MM.1S (cell line): ENCODE data around the gene RMI2.

Experiments used
- DNase-seq: peaks from one replicate; pipeline ENCODE4 v3.0.0-alpha.2; 2015
- H2AFZ ChIP-seq: fragments of 300-600 bp; sonication (generic); 2 replicates; pipeline ENCODE4 v1.6.0; 2016; ENCODE audit warnings: antibody characterized with exemption, low read length
- H3F3A ChIP-seq: fragments of 300-600 bp; sonication (generic); 2 replicates; pipeline ENCODE4 v1.6.1; 2016; ENCODE audit warnings: mild to moderate bottlenecking, antibody characterized with exemption, low read length, moderate library complexity, mixed read lengths; ENCODE audit not compliant: insufficient read depth
- H3K27ac ChIP-seq: fragments of 300-600 bp; sonication (generic); 2 replicates; pipeline ENCODE4 v1.5.1; 2016; ENCODE audit warnings: mild to moderate bottlenecking, low read length
- H3K27me3 ChIP-seq: fragments of 300-600 bp; sonication (generic); replicated peaks from 2 replicates; pipeline ENCODE4 v1.6.0; 2016; ENCODE audit warnings: low read length; ENCODE audit not compliant: insufficient read depth
- H3K36me3 ChIP-seq: fragments of 300-600 bp; sonication (generic); replicated peaks from 2 replicates; pipeline ENCODE4 v1.6.1; 2016; ENCODE audit warnings: mild to moderate bottlenecking, low read length, mixed read lengths; ENCODE audit not compliant: insufficient read depth
- H3K4me1 ChIP-seq: fragments of 300-600 bp; sonication (generic); 2 replicates; pipeline ENCODE4 v1.6.1; 2016; ENCODE audit warnings: low read length, mixed read lengths
- H3K4me2 ChIP-seq: fragments of 300-600 bp; sonication (generic); 2 replicates; pipeline ENCODE4 v1.6.0; 2016; ENCODE audit warnings: low read depth, low read length
- H3K4me3 ChIP-seq: fragments of 300-600 bp; sonication (generic); 2 replicates; pipeline ENCODE4 v1.5.1; 2016; ENCODE audit warnings: low read length, mixed read lengths
- H3K79me2 ChIP-seq: fragments of 300-600 bp; sonication (generic); 2 replicates; pipeline ENCODE4 v1.6.1; 2016; ENCODE audit warnings: mixed run types, low read length, mixed read lengths
- H3K9ac ChIP-seq: fragments of 300-600 bp; sonication (generic); 2 replicates; pipeline ENCODE4 v1.6.1; 2016; ENCODE audit warnings: low read length, mixed read lengths
- H3K9me2 ChIP-seq: fragments of 300-600 bp; sonication (generic); replicated peaks from 2 replicates; pipeline ENCODE4 v1.6.1; 2016; ENCODE audit warnings: mild to moderate bottlenecking, low read length, mixed read lengths; ENCODE audit not compliant: insufficient read depth
- H3K9me3 ChIP-seq: fragments of 300-600 bp; sonication (generic); replicated peaks from 2 replicates; pipeline ENCODE4 v1.6.1; 2016; ENCODE audit warnings: mild to moderate bottlenecking, low read length, mixed read lengths; ENCODE audit not compliant: insufficient read depth
- H4K20me1 ChIP-seq: fragments of 300-600 bp; sonication (generic); 2 replicates; pipeline ENCODE4 v1.6.1; 2016; ENCODE audit warnings: mild to moderate bottlenecking, low read length, moderate library complexity, mixed read lengths; ENCODE audit not compliant: insufficient read depth
- EZH2 ChIP-seq: fragments of 300-600 bp; sonication (generic); optimal IDR thresholded peaks from 2 replicates; pipeline ENCODE3; 2017; ENCODE audit warnings: low read depth, mild to moderate bottlenecking, antibody characterized with exemption, low read length, mixed read lengths
- EZH2phosphoT487 ChIP-seq: fragments of 300-600 bp; sonication (generic); IDR thresholded peaks from 2 replicates; pipeline ENCODE4 v1.6.1; 2018; ENCODE audit warnings: antibody characterized with exemption, low read length
- TF ChIP-seq, protein P1 (sequence below): fragments of 300-600 bp; sonication (generic); IDR thresholded peaks from 2 replicates; pipeline ENCODE4 v1.5.1; 2016; ENCODE audit warnings: antibody characterized with exemption, low read length, mixed read lengths

The RMI2 gene

DNA sequence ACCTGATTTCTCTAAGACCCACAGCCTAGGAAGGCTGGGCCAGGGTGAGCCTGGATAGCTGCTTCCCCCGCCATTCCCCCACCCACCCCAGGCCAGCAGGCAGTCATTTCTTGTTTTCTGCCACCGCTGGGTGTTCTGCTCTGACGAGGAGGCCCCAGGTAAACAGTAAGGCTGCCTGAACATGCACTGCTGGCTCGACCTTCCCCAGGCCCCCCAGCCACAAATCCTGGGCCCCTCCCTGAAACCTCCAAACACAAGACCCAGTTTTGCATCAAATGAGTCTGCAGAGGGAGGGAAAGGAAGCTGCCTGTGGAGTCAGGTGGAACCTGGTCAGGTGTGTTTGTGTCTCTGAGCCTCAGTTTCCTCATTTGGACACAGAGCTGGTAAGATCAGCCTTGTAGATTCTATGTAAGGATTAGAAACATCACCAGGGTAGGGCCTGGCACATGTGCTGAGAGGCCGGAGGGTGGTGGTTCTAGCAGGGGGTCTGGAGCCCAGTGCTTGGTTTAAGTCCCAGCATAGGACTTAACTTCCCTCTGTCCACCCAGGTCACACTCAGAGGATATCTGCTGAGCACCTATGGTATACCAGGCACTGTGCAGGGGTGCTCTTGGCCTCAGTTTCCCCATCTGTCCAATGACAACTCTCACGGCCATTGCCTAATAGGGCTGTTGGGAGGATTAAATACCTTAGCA, 45.2 kb upstream of the RMI2 start:
- no peaks in the 10 kb centered on the region for H3K9me3 ChIP-seq
- no peaks in the 10 kb centered on the region for H3K9me2 ChIP-seq
- no peak for TF ChIP-seq EZH2
- no peak for TF ChIP-seq EZH2phosphoT487
- TF ChIP-seq, protein P1, sequence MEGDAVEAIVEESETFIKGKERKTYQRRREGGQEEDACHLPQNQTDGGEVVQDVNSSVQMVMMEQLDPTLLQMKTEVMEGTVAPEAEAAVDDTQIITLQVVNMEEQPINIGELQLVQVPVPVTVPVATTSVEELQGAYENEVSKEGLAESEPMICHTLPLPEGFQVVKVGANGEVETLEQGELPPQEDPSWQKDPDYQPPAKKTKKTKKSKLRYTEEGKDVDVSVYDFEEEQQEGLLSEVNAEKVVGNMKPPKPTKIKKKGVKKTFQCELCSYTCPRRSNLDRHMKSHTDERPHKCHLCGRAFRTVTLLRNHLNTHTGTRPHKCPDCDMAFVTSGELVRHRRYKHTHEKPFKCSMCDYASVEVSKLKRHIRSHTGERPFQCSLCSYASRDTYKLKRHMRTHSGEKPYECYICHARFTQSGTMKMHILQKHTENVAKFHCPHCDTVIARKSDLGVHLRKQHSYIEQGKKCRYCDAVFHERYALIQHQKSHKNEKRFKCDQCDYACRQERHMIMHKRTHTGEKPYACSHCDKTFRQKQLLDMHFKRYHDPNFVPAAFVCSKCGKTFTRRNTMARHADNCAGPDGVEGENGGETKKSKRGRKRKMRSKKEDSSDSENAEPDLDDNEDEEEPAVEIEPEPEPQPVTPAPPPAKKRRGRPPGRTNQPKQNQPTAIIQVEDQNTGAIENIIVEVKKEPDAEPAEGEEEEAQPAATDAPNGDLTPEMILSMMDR = no peak
- H3K79me2 ChIP-seq = no peaks in the 10 kb centered on the region
- H3K27me3 ChIP-seq = peaks cover 23% of the 10 kb centered on the region
- DNase-seq = no peak
- peaks cover 9% of the 10 kb centered on the region; the same call in 1 of the 2 replicates for H3F3A ChIP-seq
- no peak overlapping the region for H3K9ac ChIP-seq
- no peak overlapping the region for H2AFZ ChIP-seq
- H3K36me3 ChIP-seq = no peaks in the 10 kb centered on the region
- H3K27ac ChIP-seq = no peak overlapping the region
- peaks cover 21% of the 10 kb centered on the region for H3K4me1 ChIP-seq
- H3K4me3 ChIP-seq = no peak overlapping the region
- H3K4me2 ChIP-seq = no peak overlapping the region
- H4K20me1 ChIP-seq = no peaks in the 10 kb centered on the region

DNA sequence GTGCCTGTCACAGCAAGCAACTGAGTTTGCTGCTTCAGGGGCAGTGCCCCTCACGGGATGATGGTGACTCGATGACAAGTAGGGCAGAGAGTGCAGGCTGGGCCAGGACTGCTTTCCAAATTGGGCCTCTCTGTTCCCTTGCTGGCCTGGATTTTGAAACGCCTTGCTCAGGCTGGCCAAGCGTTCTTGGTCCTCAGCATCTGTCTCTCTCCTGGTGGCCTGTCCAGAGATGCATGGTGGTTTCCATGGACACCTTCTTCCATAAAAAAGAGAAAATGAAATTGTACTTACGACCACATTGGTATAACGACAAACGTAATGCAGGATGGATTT, 44.7 kb upstream of the RMI2 start:
- Histone ChIP-seq H3K4me1 (peaks cover 21% of the 10 kb centered on the region), H3K27ac (no peak overlapping the region), H4K20me1 (no peaks in the 10 kb centered on the region), H3K9ac (no peak overlapping the region), H3K79me2 (no peaks in the 10 kb centered on the region), H3K27me3 (peaks cover 18% of the 10 kb centered on the region), H3K4me2 (no peak overlapping the region), H3K9me2 (no peaks in the 10 kb centered on the region), H3F3A (peaks cover 9% of the 10 kb centered on the region; the same call in 1 of the 2 replicates), H3K4me3 (no peak overlapping the region), H2AFZ (no peak overlapping the region), H3K36me3 (no peaks in the 10 kb centered on the region), H3K9me3 (no peaks in the 10 kb centered on the region)
- no peak for TF ChIP-seq EZH2phosphoT487
- DNase-seq = no peak

DNA sequence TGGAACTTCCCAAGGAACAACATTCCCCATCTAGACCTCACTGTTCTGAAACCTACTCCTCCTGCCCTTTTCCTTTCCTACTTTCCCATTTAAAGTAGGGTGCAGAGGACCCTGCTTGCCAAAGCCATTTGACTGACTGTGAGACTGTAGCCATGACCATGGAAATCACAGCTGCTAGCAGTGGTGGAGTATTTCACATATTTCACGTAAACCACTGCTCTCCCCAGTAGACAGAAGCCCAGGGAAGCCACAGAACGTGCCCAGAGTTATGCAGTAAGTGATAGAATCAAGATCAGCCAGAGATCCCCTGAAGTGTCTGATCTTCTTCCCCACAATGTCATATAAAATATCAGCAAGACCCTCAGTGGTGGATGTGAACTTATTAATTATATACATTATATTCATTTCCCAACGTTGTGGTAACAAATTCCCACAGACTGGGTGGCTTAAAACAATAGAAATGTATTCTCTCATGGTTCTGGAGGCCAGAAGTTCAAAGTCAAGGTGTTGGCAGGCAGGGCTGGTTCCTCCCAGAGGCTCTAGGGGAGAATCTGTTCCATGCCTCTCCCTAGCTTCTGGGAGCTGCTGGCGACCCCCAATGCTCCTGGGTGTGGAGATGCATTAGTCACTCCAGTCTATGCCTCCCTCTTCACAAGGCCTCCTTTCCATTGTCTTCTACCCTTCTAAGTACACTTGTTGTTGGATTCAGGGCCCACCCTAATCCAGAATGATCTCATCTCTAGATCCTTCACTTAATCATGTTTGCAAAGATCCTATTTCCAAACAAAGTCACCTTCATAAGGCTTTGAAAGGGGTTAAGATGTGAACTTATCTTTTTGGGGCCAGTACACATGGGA, 43.4 kb upstream of the RMI2 start:
- H3F3A ChIP-seq = peaks cover 9% of the 10 kb centered on the region; the same call in 1 of the 2 replicates
- no peaks in the 10 kb centered on the region for H3K36me3 ChIP-seq
- H3K4me3 ChIP-seq = no peak overlapping the region
- TF ChIP-seq, protein P1 = no peak
- no peak for TF ChIP-seq EZH2phosphoT487
- no peak for TF ChIP-seq EZH2
- no peaks in the 10 kb centered on the region for H4K20me1 ChIP-seq
- H3K27ac ChIP-seq = no peak overlapping the region
- H3K9me3 ChIP-seq = no peaks in the 10 kb centered on the region
- H3K4me1 ChIP-seq = peaks cover 18% of the 10 kb centered on the region
- H3K4me2 ChIP-seq = no peak overlapping the region
- H3K27me3 ChIP-seq = peaks cover 4% of the 10 kb centered on the region; the same call in 1 of the 2 replicates
- no peaks in the 10 kb centered on the region for H3K79me2 ChIP-seq
- no peak overlapping the region for H2AFZ ChIP-seq
- no peak for DNase-seq
- H3K9me2 ChIP-seq = no peaks in the 10 kb centered on the region
- no peak overlapping the region for H3K9ac ChIP-seq
